Hepatocyte (in vitro differentiated cells): ENCODE measurements around the gene GALNT8. TPM values are rescaled to one million over a fixed set of nuclear protein-coding genes. Genes with fewer than 3 reads are reported as not detected.

Experiments
- DNase-seq: peaks from one replicate; pipeline ENCODE4 v3.0.0-alpha.2; 2016; ENCODE audit warnings: low spot score
- H2AFZ ChIP-seq: fragments of 200-600 bp; sonication (generic); 2 replicates; pipeline ENCODE4 v1.6.0; 2016; ENCODE audit warnings: antibody characterized with exemption, mild to moderate bottlenecking
- H3K27ac ChIP-seq: fragments of 200-600 bp; sonication (generic); 2 replicates; pipeline ENCODE4 v1.5.1; 2016; ENCODE audit warnings: mild to moderate bottlenecking
- H3K27me3 ChIP-seq: fragments of 200-600 bp; sonication (generic); 2 replicates; pipeline ENCODE4 v1.6.1; 2016
- H3K36me3 ChIP-seq: fragments of 200-600 bp; sonication (generic); replicated peaks from 2 replicates; pipeline ENCODE4 v1.5.1; 2016; ENCODE audit warnings: low read depth; ENCODE audit not compliant: insufficient read depth
- H3K4me1 ChIP-seq: fragments of 200-600 bp; sonication (generic); 2 replicates; pipeline ENCODE4 v1.5.1; 2016; ENCODE audit warnings: mild to moderate bottlenecking, moderate library complexity; ENCODE audit not compliant: insufficient read depth
- H3K4me2 ChIP-seq: fragments of 200-600 bp; sonication (generic); 2 replicates; pipeline ENCODE4 v1.6.0; 2016
- H3K4me3 ChIP-seq: fragments of 200-600 bp; sonication (generic); 2 replicates; pipeline ENCODE4 v1.5.1; 2016; ENCODE audit warnings: mild to moderate bottlenecking
- H3K79me2 ChIP-seq: fragments of 200-600 bp; sonication (generic); 2 replicates; pipeline ENCODE4 v1.6.0; 2017; ENCODE audit warnings: mild to moderate bottlenecking
- H3K9me2 ChIP-seq: fragments of 200-600 bp; sonication (generic); replicated peaks from 2 replicates; pipeline ENCODE4 v1.6.0; 2017; ENCODE audit warnings: mild to moderate bottlenecking; ENCODE audit not compliant: insufficient read depth
- H3K9me3 ChIP-seq: fragments of 200-600 bp; sonication (generic); 2 replicates; pipeline ENCODE4 v1.5.1; 2016; ENCODE audit warnings: low read depth, mild to moderate bottlenecking
- H4K20me1 ChIP-seq: fragments of 200-600 bp; sonication (generic); 2 replicates; pipeline ENCODE4 v1.6.0; 2016; ENCODE audit warnings: mild to moderate bottlenecking; ENCODE audit not compliant: insufficient read depth, poor library complexity, severe bottlenecking
- CTCF ChIP-seq: fragments of 200-600 bp; sonication (generic); IDR thresholded peaks from 2 replicates; pipeline ENCODE4 v1.5.1; 2016; ENCODE audit warnings: antibody characterized with exemption, mild to moderate bottlenecking; ENCODE audit not compliant: poor library complexity
- EZH2 ChIP-seq: fragments of 200-600 bp; sonication (generic); IDR thresholded peaks from 2 replicates; pipeline ENCODE4 v1.6.1; 2016; ENCODE audit warnings: antibody characterized with exemption, mild to moderate bottlenecking, borderline replicate concordance
- EZH2phosphoT487 ChIP-seq: fragments of 200-600 bp; sonication (generic); IDR thresholded peaks from one replicate; pipeline ENCODE4 v1.6.1; 2018; ENCODE audit warnings: antibody characterized with exemption, mild to moderate bottlenecking, low read depth, moderate library complexity; ENCODE audit not compliant: unreplicated experiment, severe bottlenecking
- WGBS: methylation state at CpG from one replicate; pipeline ENCODE4 v1.1.6; 2016; ENCODE audit warnings: low lambda C conversion rate; ENCODE audit errors: missing lambda C conversion rate; 5-methylcytosine and 5-hydroxymethylcytosine counted together
- polyA plus RNA-seq: library from polyadenylated mRNA; unstranded; fragments of >200 nt; fragmentation: Nextera tagmentation; extraction: Ambion mirVana; gene quantifications from 2 replicates; pipeline ENCODE4 v1.2.1, GENCODE V29; 2016
- total RNA-seq: library from RNA; depleted of rRNA; stranded (reverse); fragments of >200 nt; gene quantifications from 2 replicates; pipeline ENCODE4 v1.2.3, GENCODE V29; 2014

The GALNT8 gene
- total and polyA plus RNA-seq, 2 experiments from 2014 or later: 1.0 to 2.5 TPM

GRCh38 chr12:4736091-4736490, 15.9 kb downstream of the GALNT8 start:
- Histone ChIP-seq H3K27me3 (no peaks in the 10 kb centered on the region), H3K9me2 (no peaks in the 10 kb centered on the region), H4K20me1 (no peaks in the 10 kb centered on the region), H3K79me2 (no peaks in the 10 kb centered on the region), H3K9me3 (no peaks in the 10 kb centered on the region), H3K4me3 (no peak overlapping the region), H3K27ac (no peak overlapping the region), H3K4me1 (no peaks in the 10 kb centered on the region), H2AFZ (no peak overlapping the region), H3K4me2 (no peak overlapping the region), H3K36me3 (no peaks in the 10 kb centered on the region)
- TF ChIP-seq CTCF: no peak
- no peak for TF ChIP-seq EZH2
- TF ChIP-seq EZH2phosphoT487: no peak
- DNase-seq: peak; percentile 11
- 57% methylated on average over 1 of the region's 1 CpG for WGBS

- H3K36me3 ChIP-seq: no peaks in the 10 kb centered on the region
- no peaks in the 10 kb centered on the region for H4K20me1 ChIP-seq
- no peak overlapping the region for H3K4me2 ChIP-seq
- 86% methylated on average over 4 of the region's 4 CpGs for whole genome bisulfite sequencing
- no peak for TF ChIP-seq CTCF
- TF ChIP-seq EZH2: no peak
- TF ChIP-seq EZH2phosphoT487: no peak
- H3K4me3 ChIP-seq: no peak overlapping the region
- no peaks in the 10 kb centered on the region for H3K9me2 ChIP-seq
- H3K79me2 ChIP-seq: no peaks in the 10 kb centered on the region
- no peaks in the 10 kb centered on the region for H3K27me3 ChIP-seq
- no peaks in the 10 kb centered on the region for H3K4me1 ChIP-seq
- H3K9me3 ChIP-seq: no peaks in the 10 kb centered on the region
- DNase-seq: no peak
- no peak overlapping the region for H2AFZ ChIP-seq
- no peak overlapping the region for H3K27ac ChIP-seq
Observed at GRCh38 chr12:4738541-4738940, 18.3 kb downstream of the GALNT8 start.

- H4K20me1 ChIP-seq: no peaks in the 10 kb centered on the region
- no peaks in the 10 kb centered on the region for H3K36me3 ChIP-seq
- no peaks in the 10 kb centered on the region for H3K27me3 ChIP-seq
- H3K4me1 ChIP-seq: no peaks in the 10 kb centered on the region
- H3K79me2 ChIP-seq: no peaks in the 10 kb centered on the region
- TF ChIP-seq CTCF: no peak
- no peak for TF ChIP-seq EZH2phosphoT487
- TF ChIP-seq EZH2: no peak
- no peak overlapping the region for H3K4me2 ChIP-seq
- H3K4me3 ChIP-seq: no peak overlapping the region
- H3K9me3 ChIP-seq: no peaks in the 10 kb centered on the region
- no peak overlapping the region for H2AFZ ChIP-seq
- 90% methylated on average over 15 of the region's 15 CpGs for WGBS
- DNase-seq: no peak
- no peak overlapping the region for H3K27ac ChIP-seq
- H3K9me2 ChIP-seq: no peaks in the 10 kb centered on the region
Observed at GRCh38 chr12:4742416-4742970, 22.3 kb downstream of the GALNT8 start.

GRCh38 chr12:4743046-4743445, 22.8 kb downstream of the GALNT8 start:
- no peaks in the 10 kb centered on the region for H4K20me1 ChIP-seq
- DNase-seq: no peak
- no peaks in the 10 kb centered on the region for H3K27me3 ChIP-seq
- no peaks in the 10 kb centered on the region for H3K79me2 ChIP-seq
- no peaks in the 10 kb centered on the region for H3K4me1 ChIP-seq
- no peaks in the 10 kb centered on the region for H3K36me3 ChIP-seq
- WGBS: 90% methylated on average over 4 of the region's 4 CpGs
- H3K4me2 ChIP-seq: no peak overlapping the region
- no peak for TF ChIP-seq CTCF
- TF ChIP-seq EZH2phosphoT487: no peak
- TF ChIP-seq EZH2: no peak
- H2AFZ ChIP-seq: no peak overlapping the region
- no peak overlapping the region for H3K27ac ChIP-seq
- no peak overlapping the region for H3K4me3 ChIP-seq
- no peaks in the 10 kb centered on the region for H3K9me2 ChIP-seq
- H3K9me3 ChIP-seq: no peaks in the 10 kb centered on the region
